Peyer's patch (tissue), 4 donors: ENCODE measurements around the gene LTBR. TPM values are rescaled to one million over a fixed set of nuclear protein-coding genes. Genes with fewer than 3 reads are reported as not detected.

Source experiments
- DNase-seq, 3 donors: peaks; one replicate each; pipeline ENCODE4 v3.0.0-alpha.2; 2017 to 2019
- H3K27ac ChIP-seq, 4 donors: fragments of 200-600 bp; sonication (generic); one replicate each; pipeline ENCODE4 v1.5.1; 2016 to 2019
- H3K27me3 ChIP-seq, 2 donors: fragments of 200-600 bp; sonication (generic); one replicate each; pipeline ENCODE4 v1.5.1; 2019
- H3K36me3 ChIP-seq, 3 donors: fragments of 200-600 bp; sonication (generic); one replicate each; pipeline ENCODE4 v1.5.1; 2016 to 2019
- H3K4me1 ChIP-seq, 4 donors: fragments of 200-600 bp; sonication (generic); one replicate each; pipeline ENCODE4 v1.5.1; 2016 to 2019
- H3K4me3 ChIP-seq, 4 donors: fragments of 200-600 bp; sonication (generic); 1 replicate in 3 of 4; 2 replicates in 1 of 4; pipeline ENCODE4 v1.5.1; 2016 to 2019; ENCODE audit warnings: mild to moderate bottlenecking in 1 of 4
- H3K9me3 ChIP-seq, 4 donors: fragments of 200-600 bp; sonication (generic); one replicate each; pipeline ENCODE4 v1.5.1; 2016 to 2019; ENCODE audit warnings: mild to moderate bottlenecking in 1 of 4
- CTCF ChIP-seq, 6 experiments: fragments of 450-650 bp in 4 of 6; fragments of 200-600 bp in 2 of 6; sonication (generic) in 1 of 6; IDR thresholded peaks; one replicate each; pipeline ENCODE4 v1.5.1; 2017 to 2019; ENCODE audit warnings: antibody characterized with exemption in 6 of 6, mild to moderate bottlenecking in 3 of 6, moderate library complexity in 1 of 6
- POLR2A ChIP-seq, 2 donors: fragments of 450-650 bp; IDR thresholded peaks; one replicate each; pipeline ENCODE4 v1.5.1; 2017; ENCODE audit warnings: antibody characterized with exemption in 2 of 2, mild to moderate bottlenecking in 2 of 2, moderate library complexity in 2 of 2
- total RNA-seq, 4 donors: library from RNA; depleted of rRNA; stranded (reverse); fragments of >200 nt; gene quantifications; one replicate each; pipeline ENCODE4 v1.1.0, GENCODE V29; 2016

LTBR gene
- total RNA-seq, 4 donors from 2014 or later = 113 to 313 (median 294) TPM

- DNase-seq = no peak
- peak overlapping the region in 3 of 4 donors; percentile 19 to 35 (median 35) for H3K27ac ChIP-seq
- no peaks in the 10 kb centered on the region for H3K27me3 ChIP-seq
- H3K4me1 ChIP-seq = peaks cover 0 to 30% (median 0%) of the 10 kb centered on the region in 4 donors
- TF ChIP-seq CTCF (IDR thresholded peaks at IDR 0.05) (no peak), POLR2A (IDR thresholded peaks at IDR 0.05) (no peak)
- no peak overlapping the region for H3K4me3 ChIP-seq
- no peaks in the 10 kb centered on the region for H3K9me3 ChIP-seq
- H3K36me3 ChIP-seq = no peaks in the 10 kb centered on the region
Observed at GRCh38 chr12:6352193-6353173, 31.5 kb upstream of the LTBR start.

- DNase-seq = peak in 1 of 3 donors; percentile 54
- peak overlapping the region in 1 of 4 donors; percentile 33 for H3K27ac ChIP-seq
Observed at GRCh38 chr12:6354495-6355393, 29.2 kb upstream of the LTBR start.

GRCh38 chr12:6355491-6356373 is 28.2 kb upstream of the LTBR start:
- Histone ChIP-seq H3K4me1 (peaks cover 0 to 42% (median 0%) of the 10 kb centered on the region in 4 donors), H3K9me3 (no peaks in the 10 kb centered on the region), H3K4me3 (no peak overlapping the region), H3K36me3 (no peaks in the 10 kb centered on the region), H3K27ac (no peak overlapping the region), H3K27me3 (no peaks in the 10 kb centered on the region)
- no peak for DNase-seq
- TF ChIP-seq POLR2A (IDR thresholded peaks at IDR 0.05) (no peak), CTCF (IDR thresholded peaks at IDR 0.05) (no peak)

More at GRCh38 chr12:6354495-6355393, 29.2 kb upstream of the LTBR start:
- no peaks in the 10 kb centered on the region for H3K36me3 ChIP-seq
- H3K9me3 ChIP-seq = no peaks in the 10 kb centered on the region
- TF ChIP-seq POLR2A (IDR thresholded peaks at IDR 0.05) = no peak
- TF ChIP-seq CTCF (IDR thresholded peaks at IDR 0.05) = no peak
- no peak overlapping the region for H3K4me3 ChIP-seq
- peaks cover 0 to 39% (median 0%) of the 10 kb centered on the region in 4 donors for H3K4me1 ChIP-seq
- no peaks in the 10 kb centered on the region for H3K27me3 ChIP-seq

- Histone ChIP-seq H3K9me3 (no peaks in the 10 kb centered on the region), H3K4me1 (peaks cover 0 to 47% (median 0%) of the 10 kb centered on the region in 4 donors), H3K27ac (no peak overlapping the region), H3K27me3 (no peaks in the 10 kb centered on the region), H3K4me3 (no peak overlapping the region), H3K36me3 (no peaks in the 10 kb centered on the region)
- TF ChIP-seq CTCF (IDR thresholded peaks at IDR 0.05) = no peak
- TF ChIP-seq POLR2A (IDR thresholded peaks at IDR 0.05) = no peak
- no peak for DNase-seq
Observed at GRCh38 chr12:6356374-6356820, 27.6 kb upstream of the LTBR start.
